Iris pigment epithelial cell (primary cell): ENCODE results near the gene MVK.

Experiments used
- DNase-seq: peaks from one replicate; pipeline ENCODE4 v3.0.0-alpha.2; 2011; ENCODE audit warnings: low read depth

The MVK gene

DNA sequence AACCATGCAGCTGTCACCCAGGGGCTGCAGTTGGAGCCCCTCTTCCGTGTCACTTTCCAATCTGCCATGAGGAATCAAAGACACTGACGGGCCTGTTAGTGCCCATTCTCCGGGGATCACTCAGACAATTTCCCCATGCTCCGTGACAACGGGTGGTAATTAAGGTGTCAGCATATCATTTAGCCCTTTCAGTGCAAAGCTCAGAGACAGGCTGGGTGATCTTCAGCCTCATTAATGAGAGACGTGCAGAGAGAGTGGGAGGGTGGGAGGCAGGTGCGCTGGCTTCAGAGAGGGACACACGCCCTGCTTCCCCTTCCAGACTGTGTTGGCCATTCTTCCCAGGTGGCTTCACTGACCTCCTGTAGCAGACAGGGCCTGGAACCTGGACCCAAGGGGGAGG lies 58.7 kb downstream of the MVK start:
- DNase-seq: no peak

DNA sequence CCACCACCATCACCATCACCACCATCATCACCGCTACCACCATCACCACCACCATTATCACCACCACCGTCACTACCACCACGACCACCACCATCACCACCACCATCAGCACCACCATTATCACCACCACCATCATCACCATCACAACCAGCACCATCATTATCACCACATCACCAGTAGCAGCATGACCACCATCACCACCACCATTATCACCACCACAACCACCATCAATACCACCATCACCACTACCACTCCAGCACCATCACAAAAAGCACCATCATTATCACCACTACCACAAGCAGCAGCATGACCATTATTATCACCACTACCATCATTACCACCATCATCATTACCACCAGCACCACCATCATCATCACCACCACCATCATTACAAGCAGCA lies 62.1 kb downstream of the MVK start:
- no peak for DNase-seq

DNA sequence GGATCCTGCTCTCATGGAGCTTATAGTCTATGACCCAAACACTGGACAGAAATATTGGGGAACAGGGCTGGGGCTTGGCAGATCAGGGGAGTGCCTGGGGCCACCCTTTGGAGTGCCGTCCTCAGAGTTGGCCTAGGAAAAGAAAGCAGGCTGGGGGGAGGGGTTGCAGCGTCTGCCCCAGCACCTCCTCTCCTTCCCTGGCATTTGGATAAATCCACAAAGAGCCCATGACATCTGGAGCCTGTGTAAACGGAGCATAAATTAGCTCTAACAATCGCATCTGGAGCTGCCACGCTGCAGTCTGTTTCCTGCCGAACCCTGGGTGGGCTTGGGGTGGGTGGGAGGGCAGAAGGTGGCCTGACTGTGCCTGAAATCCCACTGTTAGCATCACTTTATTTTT lies 63.8 kb downstream of the MVK start:
- no peak for DNase-seq

DNA sequence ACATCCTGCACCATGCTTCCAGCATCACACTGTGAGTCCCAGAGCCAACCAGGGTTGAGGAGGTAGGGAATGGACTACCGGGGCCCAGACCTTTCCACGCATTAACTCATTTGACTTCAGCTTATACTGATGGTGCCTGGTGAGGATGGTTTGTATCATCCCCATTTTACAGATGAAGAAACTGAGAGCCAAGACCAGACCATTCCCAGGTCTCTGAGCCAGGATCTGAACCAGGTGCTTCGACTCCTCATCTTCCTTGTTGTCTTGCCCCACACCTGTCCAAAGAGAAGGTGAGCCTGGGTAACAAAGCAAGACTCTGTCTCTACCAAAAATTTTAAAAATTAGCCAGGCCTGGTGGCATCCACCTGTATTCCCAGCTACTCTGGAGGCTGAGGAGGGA lies 64.4 kb downstream of the MVK start:
- DNase-seq: no peak

DNA sequence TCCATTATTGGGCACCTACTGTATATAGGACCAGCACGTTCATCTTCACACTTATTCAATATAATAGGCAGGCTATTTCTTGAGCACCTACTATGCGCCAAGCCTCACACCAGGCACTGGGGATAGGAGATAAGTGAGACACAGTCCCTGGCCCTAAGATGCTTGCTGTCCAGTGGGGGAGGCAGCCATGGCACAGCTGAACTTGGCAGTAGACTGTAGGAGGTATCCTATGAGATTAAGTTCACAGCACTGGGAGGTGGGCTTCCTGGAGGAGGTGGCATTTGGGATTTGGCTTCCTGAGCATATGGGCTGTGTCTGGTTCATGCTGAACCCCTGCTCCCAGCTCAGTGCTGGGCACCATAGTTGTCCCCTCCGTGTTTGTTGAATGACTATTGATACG lies 65.1 kb downstream of the MVK start:
- no peak for DNase-seq

DNA sequence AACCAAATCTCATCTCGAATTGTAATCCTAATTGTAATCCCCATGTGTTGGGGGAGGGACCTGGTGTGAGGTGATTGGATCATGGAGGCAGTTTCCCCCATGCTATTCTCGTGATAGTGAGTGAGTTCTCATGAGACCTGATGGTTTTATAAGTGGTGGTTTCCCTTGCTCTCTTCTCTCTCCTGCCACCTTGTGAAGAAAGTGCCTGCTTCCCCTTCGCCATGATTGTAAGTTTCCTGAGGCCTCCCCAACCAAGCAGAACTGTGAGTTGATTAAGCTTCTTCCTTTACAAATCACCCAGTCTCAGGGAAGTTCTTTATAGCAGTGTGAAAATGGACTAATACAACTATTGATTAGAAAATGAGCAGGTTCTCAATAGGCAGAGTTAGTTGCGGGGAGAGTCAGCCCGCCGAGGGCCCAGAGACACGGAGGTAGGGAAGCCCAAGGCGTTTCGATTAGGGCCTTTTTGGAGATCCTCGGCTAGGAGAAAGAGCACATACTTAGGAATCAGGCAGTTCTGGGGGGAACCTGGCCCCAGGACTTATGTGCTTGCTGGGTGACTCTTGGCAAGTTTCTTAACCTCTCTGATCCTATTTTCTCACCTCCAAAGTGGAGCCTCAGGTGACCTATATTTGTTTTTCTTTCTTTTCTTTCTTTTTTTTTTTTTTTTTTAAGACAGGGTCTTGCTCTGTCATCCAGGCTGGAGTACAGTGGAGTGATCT lies 65.7 kb downstream of the MVK start:
- no peak for DNase-seq

DNA sequence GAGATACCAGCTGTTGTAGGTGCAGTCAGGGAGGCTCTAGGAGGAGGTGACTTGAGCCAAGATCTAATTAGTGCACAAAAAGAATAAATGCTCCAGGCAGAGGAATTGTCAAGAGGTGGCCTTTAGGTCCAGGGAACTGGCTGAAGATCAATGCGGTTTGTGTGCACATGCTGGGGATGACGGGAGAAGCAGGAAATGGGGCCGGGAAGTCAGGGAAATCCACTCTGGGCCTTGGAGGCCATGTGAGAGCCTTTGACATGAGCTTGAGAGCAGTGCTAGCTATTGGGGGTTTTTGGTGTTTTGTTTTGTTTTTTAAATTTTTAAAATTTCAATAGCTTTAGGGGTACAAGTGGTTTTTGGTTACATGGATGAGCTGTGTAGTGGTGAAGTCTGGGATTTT lies 67.4 kb downstream of the MVK start:
- DNase-seq: no peak

DNA sequence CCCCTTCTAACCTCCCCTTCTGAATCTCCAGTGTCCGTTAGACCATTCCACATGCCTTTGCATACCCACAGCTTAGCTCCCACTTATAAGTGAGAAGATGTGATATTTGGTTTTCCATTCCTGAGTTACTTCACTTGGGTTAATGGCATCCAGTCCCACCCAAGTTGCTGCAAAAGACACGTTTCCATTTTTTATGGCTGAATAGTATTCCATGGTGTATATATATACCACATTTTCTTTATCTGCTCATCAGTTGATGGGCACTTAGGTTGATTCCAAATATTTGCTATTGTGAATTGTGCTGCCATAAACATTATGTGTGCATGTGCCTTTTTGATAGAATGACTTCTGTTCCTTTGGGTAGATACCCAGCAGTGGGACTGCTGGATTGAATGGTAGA lies 67.8 kb downstream of the MVK start:
- DNase-seq: no peak

DNA sequence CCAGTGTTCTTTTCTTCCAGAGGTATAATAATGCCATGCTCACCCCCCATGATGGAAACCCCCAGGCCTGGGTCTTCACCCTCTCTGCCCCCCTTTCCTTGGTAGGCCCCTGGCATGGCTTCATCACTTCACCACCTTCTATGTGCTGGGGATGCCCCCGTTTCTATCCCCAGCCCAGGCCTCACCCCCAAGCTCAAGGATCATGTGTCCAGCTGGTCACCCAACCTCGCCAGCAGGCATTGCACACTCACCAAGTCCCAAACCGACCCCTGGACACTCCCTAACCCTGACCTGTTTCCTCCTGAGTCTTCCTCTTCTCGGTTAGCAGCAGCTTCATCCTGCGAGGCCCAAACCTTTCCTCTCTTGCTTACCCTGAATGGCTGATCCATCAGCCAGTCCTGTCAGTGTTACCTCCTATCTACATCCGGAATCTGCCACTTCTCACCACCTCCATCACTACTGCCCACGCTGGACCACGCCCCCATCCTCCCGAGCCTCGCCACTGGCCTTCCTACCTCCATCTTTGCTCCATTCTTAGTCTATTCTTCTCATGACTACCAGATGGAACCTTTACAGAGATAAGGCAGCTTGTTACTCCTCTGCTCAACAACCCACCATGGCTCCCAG lies 69.0 kb downstream of the MVK start:
- DNase-seq: no peak

DNA sequence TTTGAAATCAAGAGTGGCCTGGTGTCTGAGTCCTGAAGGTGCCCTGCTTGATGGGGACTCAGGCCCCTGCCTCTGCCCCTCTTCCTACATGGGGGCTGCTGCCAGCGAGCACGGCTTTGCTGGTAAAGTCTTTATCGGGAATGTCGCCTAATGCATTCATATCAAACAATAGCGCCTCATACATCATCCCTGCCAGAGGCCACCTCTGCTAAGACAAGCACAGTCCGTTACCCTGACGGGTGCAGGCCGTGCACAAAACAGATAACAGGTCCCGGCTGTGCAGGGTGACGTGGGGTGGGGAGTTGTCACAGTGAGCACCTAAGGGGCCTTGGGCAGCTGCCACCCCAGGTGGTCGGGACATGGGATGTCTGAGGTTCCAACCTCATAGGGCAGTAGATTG lies 71.6 kb downstream of the MVK start:
- DNase-seq: no peak

DNA sequence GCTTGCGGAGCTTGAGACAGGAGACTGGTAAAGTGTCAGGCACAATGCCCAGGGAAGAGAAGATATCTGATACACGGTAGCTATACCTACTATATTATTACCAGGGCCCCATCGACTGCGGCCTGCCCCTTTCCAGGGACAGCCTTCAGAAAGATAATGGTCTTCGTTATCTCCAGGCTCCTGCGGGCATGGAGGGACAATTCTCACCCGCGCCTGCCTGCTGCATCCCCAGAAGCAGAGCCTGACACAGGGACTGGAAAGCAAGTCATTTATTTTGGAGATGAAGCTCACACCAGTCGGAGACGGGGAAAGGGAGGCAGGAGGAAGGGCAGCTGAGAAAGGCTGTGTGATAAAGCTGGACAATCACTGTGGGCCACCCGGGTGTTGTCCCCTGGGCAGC lies 72.1 kb downstream of the MVK start:
- DNase-seq: no peak
